BE2C (cell line): ENCODE data around the gene CSNK1G2.

Experiments
- DNase-seq: peaks from one replicate; pipeline ENCODE4 v3.0.0-alpha.2; 2020
- H3K27me3 ChIP-seq: fragments of 250-450 bp; sonication (Bioruptor Pico); 2 replicates; pipeline ENCODE4 v1.5.1; 2020; ENCODE audit warnings: mild to moderate bottlenecking
- H3K36me3 ChIP-seq: fragments of 250-450 bp; sonication (Bioruptor Pico); 2 replicates; pipeline ENCODE4 v1.5.1; 2020; ENCODE audit warnings: mild to moderate bottlenecking
- H3K4me1 ChIP-seq: fragments of 250-450 bp; sonication (Bioruptor Pico); 2 replicates; pipeline ENCODE4 v1.5.1; 2020
- H3K4me3 ChIP-seq: 2 replicates; pipeline ENCODE4 v1.5.1; 2011; ENCODE audit warnings: low read depth, low read length
- H3K9me3 ChIP-seq: fragments of 250-450 bp; sonication (Bioruptor Pico); 2 replicates; pipeline ENCODE4 v1.5.1; 2020
- TF ChIP-seq, protein P1 (sequence below): IDR thresholded peaks from 2 replicates; pipeline ENCODE4 v1.5.1; 2012; ENCODE audit warnings: mild to moderate bottlenecking, low read depth, low read length

CSNK1G2 gene

DNA sequence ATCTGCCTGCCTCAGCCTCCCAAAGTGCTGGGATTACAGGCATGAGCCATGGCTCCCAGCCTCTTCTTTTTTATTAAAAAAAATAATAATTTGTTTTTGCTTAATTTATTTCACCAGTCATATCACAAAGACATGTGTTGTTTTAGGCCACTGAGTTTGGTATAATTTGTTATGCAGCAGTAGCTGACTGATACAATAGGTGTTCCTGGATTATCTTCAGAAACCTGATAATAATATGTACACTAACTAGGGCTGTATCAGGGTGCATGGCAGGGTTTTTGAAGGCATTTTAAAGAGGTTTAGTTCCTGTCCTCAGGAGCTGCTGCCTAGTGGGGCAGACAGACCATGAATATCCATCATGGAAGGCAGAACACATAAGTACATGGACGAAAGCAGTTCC is 9.5 kb upstream of the CSNK1G2 start:
- no peak for DNase-seq
- H3K27me3 ChIP-seq = no peaks in the 10 kb centered on the region
- TF ChIP-seq, protein P1, sequence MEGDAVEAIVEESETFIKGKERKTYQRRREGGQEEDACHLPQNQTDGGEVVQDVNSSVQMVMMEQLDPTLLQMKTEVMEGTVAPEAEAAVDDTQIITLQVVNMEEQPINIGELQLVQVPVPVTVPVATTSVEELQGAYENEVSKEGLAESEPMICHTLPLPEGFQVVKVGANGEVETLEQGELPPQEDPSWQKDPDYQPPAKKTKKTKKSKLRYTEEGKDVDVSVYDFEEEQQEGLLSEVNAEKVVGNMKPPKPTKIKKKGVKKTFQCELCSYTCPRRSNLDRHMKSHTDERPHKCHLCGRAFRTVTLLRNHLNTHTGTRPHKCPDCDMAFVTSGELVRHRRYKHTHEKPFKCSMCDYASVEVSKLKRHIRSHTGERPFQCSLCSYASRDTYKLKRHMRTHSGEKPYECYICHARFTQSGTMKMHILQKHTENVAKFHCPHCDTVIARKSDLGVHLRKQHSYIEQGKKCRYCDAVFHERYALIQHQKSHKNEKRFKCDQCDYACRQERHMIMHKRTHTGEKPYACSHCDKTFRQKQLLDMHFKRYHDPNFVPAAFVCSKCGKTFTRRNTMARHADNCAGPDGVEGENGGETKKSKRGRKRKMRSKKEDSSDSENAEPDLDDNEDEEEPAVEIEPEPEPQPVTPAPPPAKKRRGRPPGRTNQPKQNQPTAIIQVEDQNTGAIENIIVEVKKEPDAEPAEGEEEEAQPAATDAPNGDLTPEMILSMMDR = no peak
- no peaks in the 10 kb centered on the region; the same call in 1 of the 2 replicates for H3K4me1 ChIP-seq
- H3K4me3 ChIP-seq = no peak overlapping the region
- no peaks in the 10 kb centered on the region for H3K36me3 ChIP-seq
- 0 out of 2 replicates have a peak, but pooled peaks cover 3% of the 10 kb centered on the region for H3K9me3 ChIP-seq

DNA sequence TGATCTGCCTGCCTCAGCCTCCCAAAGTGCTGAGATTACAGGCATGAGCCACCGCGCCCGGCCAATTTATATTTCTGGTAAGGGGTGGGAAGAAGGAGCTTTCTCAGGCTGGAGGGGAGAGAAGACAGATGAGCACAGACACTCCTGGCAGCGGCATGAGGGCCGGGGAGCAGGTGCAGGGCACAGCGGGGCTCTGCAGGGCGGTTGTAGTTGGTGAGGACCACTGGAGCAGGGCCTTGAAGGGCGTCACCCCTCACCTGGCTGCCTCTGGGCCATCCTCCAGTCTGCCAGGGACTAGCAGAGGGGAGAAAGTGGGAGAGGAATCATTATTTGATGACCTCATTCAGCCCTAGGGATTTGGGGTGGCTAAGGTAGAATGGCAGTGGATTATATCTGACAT is 8.6 kb upstream of the CSNK1G2 start:
- Histone ChIP-seq H3K36me3 (no peaks in the 10 kb centered on the region), H3K4me3 (no peak overlapping the region), H3K27me3 (no peaks in the 10 kb centered on the region), H3K4me1 (no peaks in the 10 kb centered on the region; the same call in 1 of the 2 replicates), H3K9me3 (0 out of 2 replicates have a peak, but pooled peaks cover 3% of the 10 kb centered on the region)
- TF ChIP-seq, protein P1 = no peak
- DNase-seq = no peak

DNA sequence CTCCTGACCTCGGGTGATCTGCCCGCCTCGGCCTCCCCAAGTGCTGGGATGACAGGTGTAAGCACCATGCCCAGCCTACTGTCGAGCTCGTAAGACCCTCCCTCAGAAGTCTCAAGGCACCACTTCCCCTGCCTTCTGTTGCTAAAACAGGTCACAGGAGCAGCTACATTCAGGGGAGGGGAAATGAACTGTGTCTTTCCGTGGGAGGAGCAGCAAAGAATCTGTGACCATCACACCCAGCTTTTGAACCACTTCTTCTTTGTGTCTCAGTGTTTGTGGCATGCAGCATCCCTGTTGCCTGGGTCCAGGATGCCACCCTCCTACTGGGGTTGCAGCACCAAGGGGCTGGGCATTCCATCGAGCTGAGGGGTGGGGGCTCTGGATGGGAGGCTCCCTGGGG is 7.7 kb upstream of the CSNK1G2 start:
- TF ChIP-seq, protein P1 = no peak
- Histone ChIP-seq H3K4me1 (no peaks in the 10 kb centered on the region; the same call in 1 of the 2 replicates), H3K4me3 (no peak overlapping the region), H3K9me3 (0 out of 2 replicates have a peak, but pooled peaks cover 3% of the 10 kb centered on the region), H3K36me3 (no peaks in the 10 kb centered on the region), H3K27me3 (no peaks in the 10 kb centered on the region)
- no peak for DNase-seq

DNA sequence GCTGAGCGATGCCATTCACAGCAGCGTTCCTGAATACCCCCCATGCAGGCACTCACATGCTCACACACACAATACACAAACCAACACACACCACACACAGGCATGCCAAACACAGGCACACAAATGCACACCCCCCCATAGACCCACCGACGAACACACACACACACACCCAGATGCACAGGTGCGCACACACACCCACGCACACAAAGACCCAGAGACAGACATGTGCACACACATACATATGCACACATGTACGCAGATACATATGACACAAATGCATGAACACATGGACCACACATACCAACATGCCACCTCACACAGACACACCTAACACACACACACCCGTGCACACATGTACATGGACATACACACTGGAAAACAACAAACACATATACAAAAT is 7.0 kb upstream of the CSNK1G2 start:
- 0 out of 2 replicates have a peak, but pooled peaks cover 3% of the 10 kb centered on the region for H3K9me3 ChIP-seq
- H3K27me3 ChIP-seq = no peaks in the 10 kb centered on the region
- no peaks in the 10 kb centered on the region; the same call in 1 of the 2 replicates for H3K4me1 ChIP-seq
- no peak overlapping the region for H3K4me3 ChIP-seq
- no peak for DNase-seq
- H3K36me3 ChIP-seq = no peaks in the 10 kb centered on the region
- TF ChIP-seq, protein P1 = no peak

DNA sequence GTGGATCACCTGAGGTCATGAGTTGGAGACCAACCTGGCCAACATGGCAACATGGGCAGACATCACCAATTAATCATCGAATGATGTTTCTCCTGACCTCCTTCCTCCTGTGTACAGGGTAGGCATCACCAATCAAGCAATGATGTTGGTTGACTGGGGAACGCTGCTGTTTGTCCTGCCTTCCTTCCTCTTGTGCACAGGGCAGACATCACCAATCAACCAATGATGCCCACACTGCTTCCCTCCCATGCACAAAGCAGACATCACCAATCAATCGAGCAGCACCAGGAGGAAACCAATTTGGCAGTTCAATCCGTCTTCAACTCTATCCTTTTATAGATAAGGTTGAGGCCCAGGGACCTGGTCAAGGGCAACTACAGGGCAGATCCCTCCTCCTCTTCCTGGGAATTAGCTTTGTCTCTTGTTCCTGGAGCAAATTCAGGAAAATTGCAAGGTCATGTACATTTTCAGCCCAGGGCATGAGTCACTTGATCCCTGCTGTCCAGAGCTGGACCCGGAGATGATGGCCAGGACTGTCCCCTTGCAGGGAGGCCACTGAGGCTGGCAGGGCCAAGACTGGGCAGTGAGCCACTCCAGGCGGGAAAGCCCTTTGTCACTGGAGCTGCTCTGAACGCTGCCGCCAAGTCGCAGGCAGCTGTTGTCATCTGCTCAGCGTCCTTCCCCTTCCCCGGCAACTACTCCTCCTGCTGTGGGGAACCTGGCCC is 5.3 kb upstream of the CSNK1G2 start:
- Histone ChIP-seq H3K4me3 (no peak overlapping the region), H3K4me1 (no peaks in the 10 kb centered on the region), H3K36me3 (no peaks in the 10 kb centered on the region), H3K27me3 (no peaks in the 10 kb centered on the region), H3K9me3 (0 out of 2 replicates have a peak, but pooled peaks cover 3% of the 10 kb centered on the region)
- no peak for DNase-seq
- TF ChIP-seq, protein P1 = no peak

DNA sequence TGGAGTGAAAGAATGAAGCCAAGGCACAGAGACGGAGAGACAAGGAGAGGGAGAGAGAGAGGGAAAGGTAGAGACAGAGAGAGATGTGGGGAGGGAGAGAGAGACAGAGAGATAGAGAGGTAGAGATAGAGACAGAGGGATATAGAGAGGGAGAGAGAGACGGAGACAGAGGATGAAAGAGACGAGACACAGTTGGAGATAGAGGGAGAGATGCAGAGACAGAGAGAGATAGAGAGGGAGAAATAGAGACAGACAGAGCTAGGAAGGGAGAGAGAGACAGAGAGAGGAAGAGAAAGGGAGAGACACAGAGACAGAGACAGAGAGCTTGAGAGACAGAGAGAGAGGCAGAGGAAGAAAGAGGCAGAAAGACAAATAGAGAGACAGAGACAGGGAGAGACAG is 4.5 kb upstream of the CSNK1G2 start:
- TF ChIP-seq, protein P1 = no peak
- H3K36me3 ChIP-seq = no peaks in the 10 kb centered on the region
- H3K27me3 ChIP-seq = no peaks in the 10 kb centered on the region
- DNase-seq = no peak
- H3K4me3 ChIP-seq = no peak overlapping the region
- H3K4me1 ChIP-seq = no peaks in the 10 kb centered on the region
- H3K9me3 ChIP-seq = 0 out of 2 replicates have a peak, but pooled peaks cover 3% of the 10 kb centered on the region
